HG03520 (cell line): ENCODE data around the gene EHD4.

Experiments used
- ATAC-seq: cut with Tn5 transposase; IDR thresholded peaks from one replicate; pipeline ENCODE4 v1.9.1; 2021; ENCODE audit warnings: mild to moderate bottlenecking, moderate library complexity; ENCODE audit not compliant: unreplicated experiment

Gene EHD4

GRCh38 chr15:41866263-41866703 is 106.1 kb downstream of the EHD4 start:
- ATAC-seq = no peak

GRCh38 chr15:41865490-41866055 is 106.8 kb downstream of the EHD4 start:
- no peak for ATAC-seq

- no peak for ATAC-seq
Observed at GRCh38 chr15:41862515-41863116, 109.7 kb downstream of the EHD4 start.

- no peak for ATAC-seq
Observed at GRCh38 chr15:41861736-41862356, 110.5 kb downstream of the EHD4 start.

GRCh38 chr15:41860049-41860828 is 112.1 kb downstream of the EHD4 start:
- no peak for ATAC-seq

- ATAC-seq = no peak
Observed at GRCh38 chr15:41858756-41859155, 113.6 kb downstream of the EHD4 start.

- no peak for ATAC-seq
Observed at GRCh38 chr15:41857316-41857715, 115.0 kb downstream of the EHD4 start.

- no peak for ATAC-seq
Observed at GRCh38 chr15:41856716-41857115, 115.6 kb downstream of the EHD4 start.

- ATAC-seq = no peak
Observed at GRCh38 chr15:41856262-41856661, 116.1 kb downstream of the EHD4 start.

GRCh38 chr15:41855261-41855961 is 116.9 kb downstream of the EHD4 start:
- ATAC-seq = no peak

- no peak for ATAC-seq
Observed at GRCh38 chr15:41854443-41854842, 117.9 kb downstream of the EHD4 start.

- ATAC-seq = no peak
Observed at GRCh38 chr15:41853831-41854230, 118.5 kb downstream of the EHD4 start.

GRCh38 chr15:41852736-41853590 is 119.4 kb downstream of the EHD4 start:
- ATAC-seq = no peak

- no peak for ATAC-seq
Observed at GRCh38 chr15:41851755-41852370, 120.5 kb downstream of the EHD4 start.

GRCh38 chr15:41851167-41851523 is 121.2 kb downstream of the EHD4 start:
- no peak for ATAC-seq

- ATAC-seq = no peak
Observed at GRCh38 chr15:41850482-41851166, 121.7 kb downstream of the EHD4 start.

- no peak for ATAC-seq
Observed at GRCh38 chr15:41849861-41850260, 122.5 kb downstream of the EHD4 start.

GRCh38 chr15:41849204-41849603 is 123.2 kb downstream of the EHD4 start:
- ATAC-seq = no peak

GRCh38 chr15:41848631-41849030 is 123.7 kb downstream of the EHD4 start:
- no peak for ATAC-seq
